Stimulated activated CD4-positive, alpha-beta T cell treated with anti-CD3 and anti-CD28 coated beads, Interleukin-1b, Interleukin-23, amount 100 ng/mL, for 24 hours (primary cell): ENCODE results near the gene COL25A1.
"Not testable (repeated sequence)": the region's sequence is repeated elsewhere in the genome, so short reads cannot be mapped to it uniquely, and the experiment has no call there.

Experiments
- DNase-seq, 4 experiments: peaks; one replicate each; pipeline ENCODE4 v3.0.0-alpha.2; 2020; ENCODE audit warnings: low read depth in 4 of 4, low spot score in 1 of 4

COL25A1 gene

GRCh38 chr4:108881190-108881589 lies 421.3 kb downstream of the COL25A1 start:
- no peak for DNase-seq

GRCh38 chr4:108878806-108879205 lies 423.7 kb downstream of the COL25A1 start:
- no peak for DNase-seq

DNA sequence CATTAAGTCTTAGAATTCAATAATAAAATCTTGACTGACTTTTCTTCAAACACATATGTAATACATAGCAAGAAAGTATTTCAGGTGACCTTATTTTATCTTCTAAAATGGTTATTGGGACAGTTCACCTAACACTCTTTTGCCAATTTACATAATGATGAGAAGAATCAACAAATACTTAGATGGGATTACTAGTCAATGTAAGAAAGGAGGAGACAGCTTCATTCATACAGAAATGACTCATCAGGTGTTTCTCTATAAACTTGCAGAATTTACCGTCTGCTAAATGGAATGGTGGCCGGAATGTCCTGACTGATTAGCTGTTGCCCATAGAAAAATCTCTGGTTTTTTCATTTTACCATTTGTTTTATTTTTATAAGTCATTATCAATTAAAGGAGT lies 424.6 kb downstream of the COL25A1 start:
- DNase-seq: no peak

- DNase-seq: no peak
Observed at GRCh38 chr4:108874806-108875205, 427.7 kb downstream of the COL25A1 start.

DNA sequence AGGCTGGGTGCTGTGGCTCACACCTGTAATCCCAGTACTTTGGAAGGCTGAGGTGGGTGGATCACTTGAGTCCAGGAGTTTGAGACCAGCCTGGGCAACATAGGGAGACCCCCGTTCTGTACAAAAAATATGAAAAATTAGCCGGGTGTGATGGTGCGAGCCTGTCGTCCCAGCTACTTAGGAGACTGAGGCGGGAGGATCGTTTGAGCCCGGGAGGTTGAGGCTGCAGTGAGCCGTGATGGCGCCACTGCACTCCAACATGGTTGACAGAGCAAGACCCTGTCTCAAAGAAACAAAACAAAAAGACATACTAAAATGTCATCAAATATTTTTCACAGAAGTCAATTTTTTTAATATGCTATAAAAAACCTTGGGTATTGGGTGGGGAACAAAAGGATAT lies 432.5 kb downstream of the COL25A1 start:
- DNase-seq: not testable (repeated sequence)

DNA sequence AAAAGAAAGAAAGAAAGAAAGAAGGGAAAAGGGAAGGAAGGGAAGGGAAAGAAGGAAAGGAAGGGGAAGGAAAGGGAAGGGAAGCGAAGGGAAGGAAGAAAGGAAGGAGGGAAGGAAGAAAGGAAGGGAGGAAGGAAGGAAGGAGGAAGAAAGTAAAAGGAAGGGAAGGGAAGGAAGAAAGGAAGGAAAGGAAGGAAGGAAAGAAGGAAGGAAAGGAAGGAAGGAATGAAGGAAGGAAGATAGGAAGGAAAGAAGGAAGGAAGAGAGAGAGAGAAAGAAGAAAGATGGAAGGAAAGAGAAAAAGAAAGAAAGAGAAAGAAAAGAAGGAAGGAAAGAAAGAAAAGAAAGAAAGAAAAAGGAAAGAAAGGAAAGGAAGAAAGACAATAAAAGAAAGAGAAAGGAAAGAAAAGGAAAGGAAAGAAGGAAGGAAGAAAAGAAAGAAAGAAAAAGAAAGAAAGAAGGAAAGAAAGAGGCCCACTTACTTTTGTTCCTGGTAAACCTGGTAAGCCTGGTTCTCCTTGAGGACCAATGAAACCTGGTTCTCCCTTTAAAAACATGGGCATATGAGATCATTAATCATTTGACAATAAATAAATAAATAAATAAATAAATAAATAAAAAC lies 433.7 kb downstream of the COL25A1 start:
- DNase-seq: no peak

DNA sequence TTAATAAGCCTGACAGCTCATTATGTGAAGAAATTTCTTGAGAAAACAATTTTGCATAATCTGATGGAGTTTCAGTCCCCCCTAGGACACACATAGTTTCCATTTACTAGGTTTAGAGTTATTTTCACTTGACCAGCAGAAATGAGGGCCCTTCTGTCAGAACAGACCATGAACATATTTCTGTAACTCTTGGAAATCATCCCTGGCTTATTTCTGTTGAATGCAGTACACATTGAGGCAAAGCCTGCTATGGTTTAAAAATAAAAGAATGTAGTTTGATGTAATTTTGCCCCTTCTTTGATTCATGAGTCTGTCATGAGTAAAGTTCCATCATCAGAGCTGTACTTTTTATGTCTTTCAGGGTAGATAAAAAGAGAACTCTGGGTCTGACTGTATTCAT lies 435.0 kb downstream of the COL25A1 start:
- DNase-seq: no peak

- no peak for DNase-seq
Observed at GRCh38 chr4:108861334-108861733, 441.1 kb downstream of the COL25A1 start.

- DNase-seq: no peak
Observed at GRCh38 chr4:108854786-108855185, 447.7 kb downstream of the COL25A1 start.

DNA sequence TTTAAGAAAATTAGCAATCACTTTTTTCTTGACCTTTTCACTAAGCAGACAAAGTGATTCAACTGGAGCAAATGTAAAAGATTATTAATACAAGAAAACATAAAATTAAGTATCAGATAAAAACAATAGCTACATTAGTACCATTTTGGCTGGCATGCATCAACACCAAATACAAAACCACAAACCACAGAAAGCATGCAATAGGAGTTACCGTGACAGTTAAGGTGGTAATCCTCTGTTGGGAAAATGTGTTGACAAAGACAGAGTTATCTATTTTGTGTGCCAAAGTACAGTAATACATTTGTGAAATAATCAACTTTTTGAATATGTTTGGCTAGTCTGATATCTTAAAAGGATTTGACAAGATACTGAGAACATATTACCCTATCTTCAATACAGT lies 449.8 kb downstream of the COL25A1 start:
- DNase-seq: no peak

DNA sequence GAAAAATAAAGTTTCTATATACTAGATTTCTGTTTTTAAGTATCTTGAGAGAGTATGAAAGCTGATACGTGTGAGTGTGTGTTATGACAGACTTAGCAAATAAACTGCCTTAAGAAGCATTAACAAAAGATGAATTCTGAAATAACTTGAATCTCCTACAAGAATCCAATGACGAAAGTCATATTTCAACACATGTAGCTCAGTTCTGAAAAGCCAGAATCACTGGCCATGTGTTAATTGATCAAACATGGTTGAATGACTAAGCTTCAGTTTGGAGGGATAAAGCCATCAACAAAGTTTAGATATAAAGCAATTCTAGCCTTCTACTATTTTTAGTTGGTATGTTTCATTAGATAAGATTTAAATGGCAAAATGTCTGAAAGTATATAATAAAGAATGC lies 451.1 kb downstream of the COL25A1 start:
- no peak for DNase-seq

DNA sequence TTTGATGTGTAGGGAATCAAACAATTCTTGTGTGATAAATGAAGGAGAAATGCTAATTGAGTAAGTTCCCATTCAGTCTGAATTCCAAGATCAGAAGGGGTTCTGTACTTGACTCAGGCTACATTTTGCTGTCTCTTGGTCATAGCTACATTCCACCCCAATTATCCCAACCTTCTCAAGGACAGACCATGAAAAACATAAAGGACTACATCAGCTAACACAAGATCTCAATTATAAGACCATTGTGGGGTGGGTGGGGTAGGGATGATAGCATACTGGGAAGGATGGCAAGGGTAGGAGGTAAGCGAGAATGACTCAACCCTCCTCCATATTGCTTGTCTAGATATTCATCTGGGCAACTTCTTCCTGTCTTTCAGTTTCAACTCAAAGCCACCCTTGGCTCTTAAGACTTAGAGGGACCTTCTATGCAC lies 452.2 kb downstream of the COL25A1 start:
- DNase-seq: no peak

DNA sequence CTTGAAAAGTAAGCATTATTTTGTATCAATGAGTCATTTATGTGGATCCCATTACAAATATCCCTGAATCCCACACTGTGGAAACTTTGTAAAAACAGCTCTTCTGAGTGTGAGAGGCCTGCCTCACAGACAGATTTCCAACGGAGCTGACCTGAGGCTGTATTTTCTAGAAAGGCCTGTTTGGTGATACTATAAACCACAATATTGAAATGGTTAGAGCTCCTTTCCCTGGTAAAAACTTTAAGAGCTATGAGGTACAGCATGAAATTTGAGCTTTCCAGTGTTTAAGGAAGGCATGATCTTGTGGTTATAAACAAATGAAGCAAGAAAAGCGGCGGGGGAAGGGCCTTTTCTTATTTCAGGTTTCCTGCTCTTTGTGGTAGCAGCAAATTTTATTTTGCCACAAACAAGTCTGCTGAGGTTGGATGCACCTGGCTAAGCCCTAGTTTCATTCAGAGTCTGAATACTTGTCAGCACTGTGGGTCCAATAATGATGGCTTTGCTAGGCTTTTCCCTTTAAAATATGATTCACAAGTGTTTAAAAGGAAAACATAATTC lies 452.8 kb downstream of the COL25A1 start:
- DNase-seq: no peak

GRCh38 chr4:108846568-108846967 lies 455.9 kb downstream of the COL25A1 start:
- DNase-seq: no peak

DNA sequence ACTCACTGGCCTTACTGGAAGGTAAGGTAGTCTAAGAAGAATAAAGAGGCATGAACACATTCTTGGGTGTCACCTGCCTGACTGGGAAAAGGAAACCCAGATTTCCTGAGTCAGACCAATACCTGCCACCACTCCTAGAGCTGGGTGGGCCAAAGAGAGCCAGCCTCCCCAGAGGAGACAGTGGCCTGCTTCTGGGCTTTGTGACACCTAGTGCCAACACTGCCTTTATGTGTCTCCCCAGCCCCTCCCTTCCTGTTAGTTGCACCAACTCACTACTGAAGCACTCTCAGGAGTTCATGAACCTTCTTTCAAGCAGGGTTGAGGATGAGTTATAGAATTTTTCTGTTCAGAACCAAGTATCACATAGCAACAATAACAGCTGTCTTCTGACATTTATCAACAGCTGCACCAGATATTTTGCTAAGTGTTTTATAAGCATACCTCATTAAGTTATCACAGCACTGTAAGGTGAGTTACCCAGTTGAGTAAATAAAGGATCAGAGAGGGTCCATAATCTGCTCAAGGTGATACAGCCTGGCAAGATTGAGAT lies 462.0 kb downstream of the COL25A1 start:
- no peak for DNase-seq

DNA sequence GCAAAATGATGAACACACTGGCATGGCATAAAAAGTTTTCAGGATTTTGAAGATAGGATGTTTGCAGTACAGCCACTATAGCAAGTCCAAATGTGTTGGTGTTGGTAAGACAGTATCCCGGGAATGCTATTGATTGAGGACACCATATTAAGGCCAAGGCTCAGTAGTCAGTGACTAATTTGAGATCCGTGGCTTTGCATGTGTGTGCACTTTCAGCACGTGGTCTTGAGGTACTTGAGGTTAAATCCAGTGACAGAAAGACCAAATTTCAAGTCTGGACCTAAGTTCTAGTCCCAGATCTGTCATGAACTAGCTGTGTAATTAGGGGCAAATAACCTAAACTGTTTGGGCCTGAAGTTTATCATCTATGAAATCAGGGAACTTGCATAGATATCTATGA lies 463.1 kb downstream of the COL25A1 start:
- DNase-seq: no peak

DNA sequence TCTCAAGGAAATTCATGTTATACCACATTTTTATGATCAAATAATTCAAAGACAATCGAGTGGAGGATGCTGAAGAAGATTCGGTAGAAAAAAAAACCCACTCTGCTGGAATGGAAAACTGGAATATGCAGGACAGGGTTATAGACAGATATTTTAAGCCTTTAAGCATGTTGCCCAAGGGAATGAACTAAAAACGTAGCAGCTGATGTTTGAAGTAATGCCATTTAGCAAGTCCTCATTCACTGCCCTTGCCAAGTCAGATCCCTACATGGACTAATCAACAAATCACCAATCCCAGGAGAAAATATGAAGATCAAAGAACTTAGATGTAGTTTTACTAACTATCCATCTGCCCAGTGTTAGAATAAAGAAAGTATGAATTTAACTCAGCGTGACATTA lies 464.0 kb downstream of the COL25A1 start:
- DNase-seq: no peak

DNA sequence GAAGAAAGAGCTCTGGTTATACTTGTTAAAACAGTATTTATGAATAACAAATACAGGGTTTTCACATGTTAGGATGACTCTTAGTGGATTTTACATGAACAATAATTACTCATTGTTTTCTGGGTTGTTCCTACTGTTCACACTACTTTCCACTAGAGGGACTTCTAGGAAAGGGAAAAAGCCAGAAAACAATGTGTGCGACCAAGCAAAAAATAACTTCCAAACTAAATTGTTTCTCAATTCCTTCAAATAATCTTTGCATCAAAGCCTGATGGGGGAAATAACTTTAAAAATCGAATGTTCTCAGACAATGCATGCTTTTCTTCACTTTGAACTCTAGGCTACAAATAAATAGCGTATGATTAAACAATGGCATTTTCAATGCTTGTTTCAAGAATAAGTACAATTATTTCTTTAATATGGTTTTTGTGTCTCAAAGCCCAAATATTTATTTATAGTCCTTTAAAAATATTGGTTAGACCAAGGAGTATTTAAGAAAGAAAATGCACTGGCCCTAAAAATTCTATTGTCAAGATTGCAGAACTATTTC lies 467.5 kb downstream of the COL25A1 start:
- no peak for DNase-seq

DNA sequence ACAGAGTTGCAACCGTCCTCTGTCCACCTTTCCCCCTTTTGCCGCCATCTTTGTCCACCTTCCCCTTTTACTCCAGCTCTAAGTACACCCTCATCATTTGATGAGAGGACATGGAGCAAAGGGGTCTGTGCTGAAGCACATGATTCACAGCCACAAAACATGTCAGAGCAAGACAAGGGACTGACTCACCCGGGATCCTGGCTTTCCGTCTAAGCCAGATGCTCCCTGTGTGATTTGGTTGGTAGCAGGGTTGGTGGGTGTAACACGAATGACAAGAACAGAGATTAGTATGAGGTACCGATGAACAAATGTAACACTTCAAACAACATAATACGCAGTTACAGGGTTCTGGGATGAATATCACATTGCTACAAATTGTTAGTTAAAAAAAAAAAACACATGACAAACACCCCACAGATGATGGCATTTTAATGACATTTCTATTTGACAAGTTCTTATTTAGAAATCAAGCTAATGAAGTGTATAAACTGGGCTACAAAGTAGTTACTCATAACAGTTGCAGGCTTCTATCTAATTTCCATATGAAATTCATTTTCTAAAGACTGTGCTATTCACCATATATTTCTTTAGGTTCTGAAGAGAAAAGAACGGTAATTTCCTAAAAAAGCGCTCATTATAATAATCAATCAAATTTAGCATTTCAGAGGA lies 468.2 kb downstream of the COL25A1 start:
- DNase-seq: no peak

GRCh38 chr4:108833046-108833445 lies 469.4 kb downstream of the COL25A1 start:
- DNase-seq: no peak

- no peak for DNase-seq
Observed at GRCh38 chr4:108831886-108832285, 470.6 kb downstream of the COL25A1 start.

- no peak for DNase-seq
Observed at GRCh38 chr4:108831291-108831690, 471.2 kb downstream of the COL25A1 start.
